ENCODE data around the gene PCBP3. TPM values are rescaled to one million over a fixed set of nuclear protein-coding genes. Genes with fewer than 3 reads are reported as not detected.

Gene PCBP3
- total and polyA plus RNA-seq, 2 of the 13 experiments (the other 11 are each of a cell fraction or from before 2014, with no cell fraction given): not detected

- TF ChIP-seq ZXDC (CRISPR knock-in tag; IDR thresholded peaks at IDR 0.05): no peak
- no peak for TF ChIP-seq ZNF816 (CRISPR knock-in tag; IDR thresholded peaks at IDR 0.05; ENCODE audit: borderline replicate concordance)
Measured at GRCh38 chr21:45715441-45715840, 71.9 kb downstream of the PCBP3 start (continued).

DNA sequence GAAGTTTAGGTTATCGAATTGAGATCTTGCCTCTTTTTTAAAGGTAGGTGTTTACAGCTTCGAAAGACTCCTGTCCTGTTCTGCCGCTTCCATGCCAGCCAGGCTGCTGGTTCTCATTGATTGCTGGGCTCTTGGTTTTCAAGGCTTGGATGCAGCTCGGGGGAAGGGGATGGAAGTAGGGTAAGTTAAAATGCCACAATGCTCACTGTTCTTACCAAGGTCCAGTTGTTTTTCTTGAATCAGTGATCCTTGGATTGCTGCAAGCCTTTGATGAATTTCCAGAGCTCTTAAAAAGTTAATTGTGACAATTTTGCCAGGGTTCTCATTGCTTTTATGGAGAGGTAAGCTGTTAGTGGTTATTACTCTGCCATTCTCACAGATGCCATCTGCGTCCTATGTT, 74.9 kb downstream of the PCBP3 start:
- H3K4me3 ChIP-seq (replicated peaks in 1 of 3; ENCODE audit: insufficient read depth in 1 of 3, low read depth in 2 of 3, low read length in 3 of 3): no peak overlapping the region
- DNase-seq (ENCODE audit: low spot score) (no peak), FAIRE-seq (no peak), ATAC-seq (no peak)
- H3K79me2 ChIP-seq (ENCODE audit: insufficient read depth, low read length): no peaks in the 10 kb centered on the region
- no peaks in the 10 kb centered on the region for H3K4me1 ChIP-seq (ENCODE audit: insufficient read depth, low read length)
- H2AFZ ChIP-seq (ENCODE audit: low read length): no peak overlapping the region
- no TSS peak for BruUV-seq (replicated peaks)
- no peak overlapping the region for H3K4me2 ChIP-seq (ENCODE audit: low read depth, low read length)
- H3K27ac ChIP-seq (ENCODE audit: extremely low read length, insufficient read depth, low read length): no peak overlapping the region
- intact Hi-C loops (cut with micrococcal nuclease; ENCODE audit: unreplicated experiment) (no loop called here), in situ Hi-C loops (cut with HindIII; ENCODE audit: extremely low pct_ligation_motif_present, low pct_unique_long_range_greater_than_20kb) (no loop called here)
- no peak overlapping the region for H3K9ac ChIP-seq (ENCODE audit: insufficient read depth, low read depth, low read length)
- ChIA-PET POLR2A (no interaction called here), CTCF (ENCODE audit: low intra/inter-chr PET ratio, low total read pairs) (no interaction called here)
- H3K9me3 ChIP-seq (ENCODE audit: low read length): no peaks in the 10 kb centered on the region
- H3K36me3 ChIP-seq (replicated peaks in 1 of 2; ENCODE audit: control insufficient read depth in 1 of 2, insufficient read depth in 2 of 2, low read length in 2 of 2): no peaks in the 10 kb centered on the region
- WGBS (ENCODE audit: low lambda C conversion rate): 21% methylated on average over 5 of the region's 5 CpGs
- H4K20me1 ChIP-seq (ENCODE audit: insufficient read depth, low read length): no peaks in the 10 kb centered on the region
- H3K27me3 ChIP-seq (ENCODE audit: control insufficient read depth in 1 of 2, insufficient read depth in 2 of 2, low read length in 2 of 2): peaks cover 0 to 20% of the 10 kb centered on the region in 2 experiments; a peak in 2 of 5 replicates
- TF ChIP-seq TEAD3 (CRISPR knock-in tag; optimal IDR thresholded peaks at IDR 0.05; ENCODE audit: borderline replicate concordance) (no peak), FOXM1 (CRISPR knock-in tag; IDR thresholded peaks at IDR 0.05) (no peak), POLR2G (IDR thresholded peaks at IDR 0.05; ENCODE audit: low read depth, low read length) (no peak), SRSF1 (optimal IDR thresholded peaks at IDR 0.05; ENCODE audit: low read depth, low read length) (no peak), RBAK (CRISPR knock-in tag; IDR thresholded peaks at IDR 0.05) (no peak), SAFB2 (CRISPR knock-in tag; IDR thresholded peaks at IDR 0.05; ENCODE audit: borderline replicate concordance, low read depth) (no peak), ZNF614 (CRISPR knock-in tag; IDR thresholded peaks at IDR 0.05; ENCODE audit: borderline replicate concordance) (no peak), SOX13 (IDR thresholded peaks at IDR 0.05) (no peak), SOX13 (CRISPR knock-in tag; conservative IDR thresholded peaks at IDR 0.05 in 1 of 2, IDR thresholded peaks at IDR 0.05 in 1 of 2) (no peak), ZSCAN25 (CRISPR knock-in tag; IDR thresholded peaks at IDR 0.05) (no peak), RFXAP (CRISPR knock-in tag; IDR thresholded peaks at IDR 0.05; ENCODE audit: borderline replicate concordance) (no peak), NR2F1 (CRISPR knock-in tag; IDR thresholded peaks at IDR 0.05) (no peak), U2AF1 (optimal IDR thresholded peaks at IDR 0.05; ENCODE audit: low read depth, low read length) (no peak)
- TF ChIP-seq, protein P1, sequence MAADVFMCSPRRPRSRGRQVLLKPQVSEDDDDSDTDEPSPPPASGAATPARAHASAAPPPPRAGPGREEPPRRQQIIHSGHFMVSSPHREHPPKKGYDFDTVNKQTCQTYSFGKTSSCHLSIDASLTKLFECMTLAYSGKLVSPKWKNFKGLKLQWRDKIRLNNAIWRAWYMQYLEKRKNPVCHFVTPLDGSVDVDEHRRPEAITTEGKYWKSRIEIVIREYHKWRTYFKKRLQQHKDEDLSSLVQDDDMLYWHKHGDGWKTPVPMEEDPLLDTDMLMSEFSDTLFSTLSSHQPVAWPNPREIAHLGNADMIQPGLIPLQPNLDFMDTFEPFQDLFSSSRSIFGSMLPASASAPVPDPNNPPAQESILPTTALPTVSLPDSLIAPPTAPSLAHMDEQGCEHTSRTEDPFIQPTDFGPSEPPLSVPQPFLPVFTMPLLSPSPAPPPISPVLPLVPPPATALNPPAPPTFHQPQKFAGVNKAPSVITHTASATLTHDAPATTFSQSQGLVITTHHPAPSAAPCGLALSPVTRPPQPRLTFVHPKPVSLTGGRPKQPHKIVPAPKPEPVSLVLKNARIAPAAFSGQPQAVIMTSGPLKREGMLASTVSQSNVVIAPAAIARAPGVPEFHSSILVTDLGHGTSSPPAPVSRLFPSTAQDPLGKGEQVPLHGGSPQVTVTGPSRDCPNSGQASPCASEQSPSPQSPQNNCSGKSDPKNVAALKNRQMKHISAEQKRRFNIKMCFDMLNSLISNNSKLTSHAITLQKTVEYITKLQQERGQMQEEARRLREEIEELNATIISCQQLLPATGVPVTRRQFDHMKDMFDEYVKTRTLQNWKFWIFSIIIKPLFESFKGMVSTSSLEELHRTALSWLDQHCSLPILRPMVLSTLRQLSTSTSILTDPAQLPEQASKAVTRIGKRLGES (CRISPR knock-in tag; IDR thresholded peaks at IDR 0.05; ENCODE audit: borderline replicate concordance): no peak
- TF ChIP-seq, protein P2, sequence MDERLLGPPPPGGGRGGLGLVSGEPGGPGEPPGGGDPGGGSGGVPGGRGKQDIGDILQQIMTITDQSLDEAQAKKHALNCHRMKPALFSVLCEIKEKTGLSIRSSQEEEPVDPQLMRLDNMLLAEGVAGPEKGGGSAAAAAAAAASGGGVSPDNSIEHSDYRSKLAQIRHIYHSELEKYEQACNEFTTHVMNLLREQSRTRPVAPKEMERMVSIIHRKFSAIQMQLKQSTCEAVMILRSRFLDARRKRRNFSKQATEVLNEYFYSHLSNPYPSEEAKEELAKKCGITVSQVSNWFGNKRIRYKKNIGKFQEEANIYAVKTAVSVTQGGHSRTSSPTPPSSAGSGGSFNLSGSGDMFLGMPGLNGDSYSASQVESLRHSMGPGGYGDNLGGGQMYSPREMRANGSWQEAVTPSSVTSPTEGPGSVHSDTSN (CRISPR knock-in tag; IDR thresholded peaks at IDR 0.05): no peak

All from HepG2 (cell line).